Natural killer cell (primary cell): Measurements from ENCODE around the gene SCFD2. TPM values are rescaled to one million over a fixed set of nuclear protein-coding genes. Genes with fewer than 3 reads are reported as not detected.
"Not testable (repeated sequence)": the region's sequence is repeated elsewhere in the genome, so short reads cannot be mapped to it uniquely, and the experiment has no call there.

Experiments
- ATAC-seq, 3 donors: fragments of 150-1000 bp in 2 of 3; fragments of 200-7000 bp in 1 of 3; cut with Tn5 transposase; 1 replicate in 1 of 3; 2 replicates in 2 of 3; pipeline ENCODE4 v1.10.0; 2021; ENCODE audit warnings: mild to moderate bottlenecking in 2 of 3, moderate library complexity in 2 of 3
- DNase-seq, 2 donors: peaks; one replicate each; pipeline versions ENCODE4 v3.0.0 to v3.0.0-alpha.2; 2013 to 2021; ENCODE audit warnings: mixed read lengths in 1 of 2
- H3K27ac ChIP-seq: one replicate; pipeline ENCODE4 v1.5.1; 2013; ENCODE audit warnings: mild to moderate bottlenecking, low read length
- H3K27me3 ChIP-seq: one replicate; pipeline ENCODE4 v1.6.1; 2013; ENCODE audit warnings: low read length; ENCODE audit not compliant: control insufficient read depth, insufficient read depth
- H3K36me3 ChIP-seq: one replicate; pipeline ENCODE4 v1.6.1; 2013; ENCODE audit warnings: low read length; ENCODE audit not compliant: control insufficient read depth, insufficient read depth
- H3K4me1 ChIP-seq: one replicate; pipeline ENCODE4 v1.6.1; 2013; ENCODE audit warnings: low read length; ENCODE audit not compliant: control insufficient read depth, insufficient read depth
- H3K4me3 ChIP-seq: one replicate; pipeline ENCODE4 v1.5.1; 2013; ENCODE audit warnings: low read length
- H3K9me3 ChIP-seq: one replicate; pipeline ENCODE4 v1.6.1; 2013; ENCODE audit warnings: low read length; ENCODE audit not compliant: control insufficient read depth, insufficient read depth
- H3K27ac Mint-ChIP-seq, 2 donors: one replicate each; pipeline ENCODE4 v1.8.0; 2022; ENCODE audit warnings: mild to moderate bottlenecking in 2 of 2, mixed read lengths in 2 of 2, moderate library complexity in 1 of 2
- H3K27me3 Mint-ChIP-seq, 2 donors: one replicate each; pipeline ENCODE4 v1.8.0; 2022; ENCODE audit warnings: low read depth in 2 of 2, mixed read lengths in 2 of 2
- H3K36me3 Mint-ChIP-seq: one replicate; pipeline ENCODE4 v1.8.0; 2022; ENCODE audit warnings: mixed read lengths
- H3K4me1 Mint-ChIP-seq, 2 donors: one replicate each; pipeline ENCODE4 v1.8.0; 2022; ENCODE audit warnings: mixed read lengths in 2 of 2
- H3K4me3 Mint-ChIP-seq: one replicate; pipeline ENCODE4 v1.8.0; 2022; ENCODE audit warnings: mild to moderate bottlenecking, moderate library complexity, mixed read lengths
- H3K9me3 Mint-ChIP-seq, 2 donors: one replicate each; pipeline ENCODE4 v1.8.0; 2022; ENCODE audit warnings: mixed read lengths in 2 of 2
- WGBS: methylation state at CpG from one replicate; pipeline ENCODE4 v1.1.7; 2013; ENCODE audit warnings: missing lambda C conversion rate; ENCODE audit not compliant: insufficient coverage; 5-methylcytosine and 5-hydroxymethylcytosine counted together
- intact Hi-C: fragments of 100-400 bp; cut with micrococcal nuclease; formaldehyde crosslinking; loops from one replicate; pipeline ENCODE4 v1.14.2; 2022
- total RNA-seq, 4 donors: library from RNA; stranded (reverse); fragments of 120-200 nt in 1 of 4; gene quantifications; one replicate each; pipeline versions ENCODE4 v1.2.3 to v1.2.4, GENCODE V29; 2013 to 2022
- TF ChIP-seq, protein P1 (sequence below): fragments of 200-600 bp; IDR thresholded peaks from one replicate; pipeline ENCODE4 v1.8.0; 2022; ENCODE audit warnings: antibody characterized with exemption

The SCFD2 gene
- 10 to 100 TPM; 26.4 to 29.4 (median 28.9) TPM for total RNA-seq
- 45.7 TPM for total RNA-seq (2013)

GRCh38 chr4:53365486-53366300 is at the start of gene SCFD2:
TSS of gene SCFD2 (minus strand) at chr4:53366061.
- Mint-ChIP-seq H3K9me3 (no peaks in the 10 kb centered on the region), H3K27ac (peak within 1 kb of the TSS; percentile 86 to 96), H3K36me3 (no peaks in the 10 kb centered on the region), H3K27me3 (peaks cover 21 to 27% of the 10 kb centered on the region in 2 donors), H3K4me1 (peaks cover 33 to 42% of the 10 kb centered on the region in 2 donors), H3K4me3 (peak within 1 kb of the TSS; percentile 97)
- peak; percentile 94 to 99 for DNase-seq
- peak; percentile 97 to 99 (median 98) for ATAC-seq
- H3K27ac ChIP-seq: peak within 1 kb of the TSS; percentile 70
- peak within 1 kb of the TSS; percentile 88 for H3K4me3 ChIP-seq
- under 1% methylated on average over 51 of the region's 51 CpGs for WGBS
- H3K4me1 ChIP-seq: peaks cover 15% of the 10 kb centered on the region
- H3K9me3 ChIP-seq: no peaks in the 10 kb centered on the region
- TF ChIP-seq, protein P1, sequence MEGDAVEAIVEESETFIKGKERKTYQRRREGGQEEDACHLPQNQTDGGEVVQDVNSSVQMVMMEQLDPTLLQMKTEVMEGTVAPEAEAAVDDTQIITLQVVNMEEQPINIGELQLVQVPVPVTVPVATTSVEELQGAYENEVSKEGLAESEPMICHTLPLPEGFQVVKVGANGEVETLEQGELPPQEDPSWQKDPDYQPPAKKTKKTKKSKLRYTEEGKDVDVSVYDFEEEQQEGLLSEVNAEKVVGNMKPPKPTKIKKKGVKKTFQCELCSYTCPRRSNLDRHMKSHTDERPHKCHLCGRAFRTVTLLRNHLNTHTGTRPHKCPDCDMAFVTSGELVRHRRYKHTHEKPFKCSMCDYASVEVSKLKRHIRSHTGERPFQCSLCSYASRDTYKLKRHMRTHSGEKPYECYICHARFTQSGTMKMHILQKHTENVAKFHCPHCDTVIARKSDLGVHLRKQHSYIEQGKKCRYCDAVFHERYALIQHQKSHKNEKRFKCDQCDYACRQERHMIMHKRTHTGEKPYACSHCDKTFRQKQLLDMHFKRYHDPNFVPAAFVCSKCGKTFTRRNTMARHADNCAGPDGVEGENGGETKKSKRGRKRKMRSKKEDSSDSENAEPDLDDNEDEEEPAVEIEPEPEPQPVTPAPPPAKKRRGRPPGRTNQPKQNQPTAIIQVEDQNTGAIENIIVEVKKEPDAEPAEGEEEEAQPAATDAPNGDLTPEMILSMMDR: no peak
- no peaks in the 10 kb centered on the region for H3K36me3 ChIP-seq
- intact Hi-C loops: loop anchor here (1.0 kb wide), 1 partner anchor 12 kb away; the partner anchor contains the start of gene FIP1L1
- no peaks in the 10 kb centered on the region for H3K27me3 ChIP-seq

GRCh38 chr4:53409479-53409878 is 43.6 kb upstream of the SCFD2 start:
- H3K27ac Mint-ChIP-seq, H3K4me1 ChIP-seq, H3K9me3 Mint-ChIP-seq, H3K36me3 ChIP-seq, H3K27me3 ChIP-seq, H3K4me3 ChIP-seq, H3K27ac ChIP-seq, H3K4me3 Mint-ChIP-seq, intact Hi-C loops, H3K27me3 Mint-ChIP-seq, DNase-seq, H3K36me3 Mint-ChIP-seq, H3K9me3 ChIP-seq, ATAC-seq: not testable (repeated sequence)
- peaks cover 44 to 57% of the 10 kb centered on the region in 2 donors for H3K4me1 Mint-ChIP-seq
- over 99% methylated on average over 11 of the region's 11 CpGs for WGBS

DNA sequence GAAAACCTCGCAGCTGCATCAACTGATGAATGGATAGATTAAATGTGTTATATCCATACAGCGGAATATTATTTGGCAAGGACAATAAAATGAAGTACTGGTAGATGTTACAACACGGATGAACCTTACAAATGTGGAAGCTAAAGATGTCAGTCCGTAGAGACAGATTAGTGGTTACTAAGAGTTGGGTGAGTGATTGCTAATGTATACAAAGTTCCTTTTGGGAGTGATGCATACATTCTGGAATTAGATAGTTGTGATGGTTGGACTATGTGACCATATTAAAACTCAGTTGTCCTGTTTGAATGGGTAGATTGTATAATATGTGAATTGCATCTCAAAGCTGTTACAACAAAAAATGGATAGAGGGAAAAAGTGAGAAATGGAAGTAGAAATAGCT is 14.4 kb upstream of the SCFD2 start:
- Histone ChIP-seq H3K4me1 (peaks cover 5% of the 10 kb centered on the region), H3K4me3 (no peak overlapping the region), H3K9me3 (no peaks in the 10 kb centered on the region), H3K27me3 (no peaks in the 10 kb centered on the region), H3K27ac (no peak overlapping the region), H3K36me3 (peaks cover 27% of the 10 kb centered on the region)
- DNase-seq: no peak
- peaks cover 36% of the 10 kb centered on the region in 2 donors for H3K4me1 Mint-ChIP-seq
- ATAC-seq: no peak
- no peaks in the 10 kb centered on the region for H3K9me3 Mint-ChIP-seq
- peaks cover under 1 to 1% of the 10 kb centered on the region in 2 donors for H3K27me3 Mint-ChIP-seq
- TF ChIP-seq, protein P1: no peak
- WGBS: 88% methylated on average over 4 of the region's 4 CpGs
- intact Hi-C loops: no loop called here
- peak overlapping the region in 1 of 2 donors; percentile 97 for H3K27ac Mint-ChIP-seq
- H3K4me3 Mint-ChIP-seq: no peak overlapping the region
- peaks cover 7% of the 10 kb centered on the region for H3K36me3 Mint-ChIP-seq

DNA sequence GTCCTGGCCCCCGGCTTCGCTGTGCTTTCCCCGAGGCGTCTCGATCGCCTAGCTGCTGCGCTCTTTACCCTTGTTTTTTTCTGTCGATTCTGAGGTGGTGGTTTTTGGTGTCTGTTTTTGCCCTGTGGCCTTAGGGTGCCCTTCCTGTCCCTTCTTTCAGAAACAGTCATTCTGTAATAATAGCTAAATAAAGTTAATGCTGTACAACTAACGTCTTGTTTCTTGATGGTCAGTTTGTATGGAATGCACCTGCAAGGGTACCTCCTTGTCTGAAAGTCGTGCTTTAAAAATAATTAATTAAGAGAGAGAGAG is 12.3 kb upstream of the SCFD2 start:
- Histone ChIP-seq H3K4me1 (peaks cover 5% of the 10 kb centered on the region), H3K27me3 (no peaks in the 10 kb centered on the region), H3K9me3 (no peaks in the 10 kb centered on the region), H3K36me3 (peaks cover 8% of the 10 kb centered on the region), H3K4me3 (peak overlapping the region; percentile 98), H3K27ac (peak overlapping the region; percentile 94)
- 0% methylated on average over 10 of the region's 10 CpGs for WGBS
- intact Hi-C loops: loop anchor here (5.0 kb wide), 1 partner anchor 684 kb away; the partner anchor contains the start of gene CHIC2
- TF ChIP-seq, protein P1: no peak
- ATAC-seq: no peak
- Mint-ChIP-seq H3K27me3 (peaks cover 4 to 7% of the 10 kb centered on the region in 2 donors), H3K36me3 (no peaks in the 10 kb centered on the region), H3K4me1 (peaks cover 36% of the 10 kb centered on the region in 2 donors), H3K27ac (peak overlapping the region; percentile 95 to 97), H3K4me3 (peak overlapping the region; percentile 97), H3K9me3 (no peaks in the 10 kb centered on the region)
- no peak for DNase-seq
